ENCODE data around the gene ACP2. TPM values are rescaled to one million over a fixed set of nuclear protein-coding genes. Genes with fewer than 3 reads are reported as not detected.

Gene ACP2
- total RNA-seq, 1 donor from 2014 or later = 31.6 TPM

- intact Hi-C loops (cut with DNase I) = no loop called here
- H3K9me3 ChIP-seq = no peaks in the 10 kb centered on the region
- H3K4me1 ChIP-seq = peaks cover 25% of the 10 kb centered on the region
Measured at GRCh38 chr11:47245611-47246357, 2.8 kb downstream of the ACP2 start.

GRCh38 chr11:47244448-47245350 is 3.9 kb downstream of the ACP2 start:
- Histone ChIP-seq H3K27me3 (no peaks in the 10 kb centered on the region), H3K27ac (no peak overlapping the region), H3K36me3 (peaks cover 54% of the 10 kb centered on the region), H3K4me3 (no peak overlapping the region), H3K9me3 (no peaks in the 10 kb centered on the region), H3K4me1 (peaks cover 25% of the 10 kb centered on the region)
- intact Hi-C loops (cut with DNase I) = no loop called here
- TF ChIP-seq CTCF (IDR thresholded peaks at IDR 0.05) = no peak
- DNase-seq (no peak), ATAC-seq (peak; percentile 18)

More at GRCh38 chr11:47245611-47246357, 2.8 kb downstream of the ACP2 start:
- no peaks in the 10 kb centered on the region for H3K27me3 ChIP-seq
- H3K36me3 ChIP-seq = peaks cover 43% of the 10 kb centered on the region
- no peak for TF ChIP-seq CTCF (IDR thresholded peaks at IDR 0.05)
- no peak overlapping the region for H3K4me3 ChIP-seq
- DNase-seq (no peak), ATAC-seq (no peak)
- no peak overlapping the region for H3K27ac ChIP-seq

- Histone ChIP-seq H3K4me3 (no peak overlapping the region), H3K36me3 (peaks cover 65% of the 10 kb centered on the region), H3K27ac (peak overlapping the region; percentile 55), H3K9me3 (no peaks in the 10 kb centered on the region), H3K4me1 (peaks cover 21% of the 10 kb centered on the region), H3K27me3 (no peaks in the 10 kb centered on the region)
- DNase-seq = no peak
- peak; percentile 68 for ATAC-seq
- intact Hi-C loops (cut with DNase I) = no loop called here
- TF ChIP-seq CTCF (IDR thresholded peaks at IDR 0.05) = no peak
Measured at GRCh38 chr11:47243454-47243853, 5.2 kb downstream of the ACP2 start.

- DNase-seq = no peak
- intact Hi-C loops (cut with DNase I) = no loop called here
- no peak for ATAC-seq
- no peak overlapping the region for H3K4me3 ChIP-seq
- peaks cover 16% of the 10 kb centered on the region for H3K4me1 ChIP-seq
- H3K27me3 ChIP-seq = no peaks in the 10 kb centered on the region
- no peak for TF ChIP-seq CTCF (IDR thresholded peaks at IDR 0.05)
- H3K27ac ChIP-seq = peak overlapping the region; percentile 55
- peaks cover 72% of the 10 kb centered on the region for H3K36me3 ChIP-seq
- H3K9me3 ChIP-seq = no peaks in the 10 kb centered on the region
Measured at GRCh38 chr11:47242596-47243192, 5.9 kb downstream of the ACP2 start.

GRCh38 chr11:47241841-47242301 is 6.7 kb downstream of the ACP2 start:
- H3K4me3 ChIP-seq = no peak overlapping the region
- DNase-seq (no peak), ATAC-seq (peak; percentile 42)
- no peaks in the 10 kb centered on the region for H3K27me3 ChIP-seq
- peak overlapping the region; percentile 42 for H3K27ac ChIP-seq
- H3K9me3 ChIP-seq = no peaks in the 10 kb centered on the region
- intact Hi-C loops (cut with DNase I) = no loop called here
- H3K4me1 ChIP-seq = peaks cover 8% of the 10 kb centered on the region
- peaks cover 75% of the 10 kb centered on the region for H3K36me3 ChIP-seq
- TF ChIP-seq CTCF (IDR thresholded peaks at IDR 0.05) = no peak

All from upper lobe of right lung (tissue), 1 donor.